WTC11 (cell line): ENCODE results near the gene TMEM89. TPM values are rescaled to one million over a fixed set of nuclear protein-coding genes. Genes with fewer than 3 reads are reported as not detected.

Source experiments
- ATF1 ChIP-seq: sonication (generic); formaldehyde crosslinking; IDR thresholded peaks from 2 replicates; pipeline ENCODE4 v1.8.1; 2023; ENCODE audit warnings: mild to moderate bottlenecking, moderate library complexity, missing genetic modification reagents
- ATF2 ChIP-seq: sonication (generic); formaldehyde crosslinking; IDR thresholded peaks from 2 replicates; pipeline ENCODE4 v1.8.1; 2022; ENCODE audit warnings: low read depth, missing genetic modification reagents, borderline replicate concordance
- CBFB ChIP-seq: sonication (generic); formaldehyde crosslinking; IDR thresholded peaks from 2 replicates; pipeline ENCODE4 v1.8.1; 2022; ENCODE audit warnings: mild to moderate bottlenecking, low read depth, missing genetic modification reagents
- ESRRA ChIP-seq: sonication (generic); formaldehyde crosslinking; IDR thresholded peaks from 2 replicates; pipeline ENCODE4 v1.8.1; 2022; ENCODE audit warnings: mild to moderate bottlenecking, missing genetic modification reagents, borderline replicate concordance
- IRF1 ChIP-seq: sonication (generic); formaldehyde crosslinking; IDR thresholded peaks from 2 replicates; pipeline ENCODE4 v1.8.0; 2023; ENCODE audit warnings: missing genetic modification reagents
- IRF2 ChIP-seq: sonication (generic); formaldehyde crosslinking; IDR thresholded peaks from 2 replicates; pipeline ENCODE4 v1.8.0; 2022; ENCODE audit warnings: low read depth, missing genetic modification reagents, borderline replicate concordance
- JUN ChIP-seq: sonication (generic); formaldehyde crosslinking; IDR thresholded peaks from 2 replicates; pipeline ENCODE4 v1.8.0; 2023; ENCODE audit warnings: mild to moderate bottlenecking, missing genetic modification reagents
- MLX ChIP-seq: sonication (generic); formaldehyde crosslinking; IDR thresholded peaks from 2 replicates; pipeline ENCODE4 v1.8.1; 2023; ENCODE audit warnings: mild to moderate bottlenecking, missing genetic modification reagents, moderate library complexity
- NFE2L1 ChIP-seq: sonication (generic); formaldehyde crosslinking; IDR thresholded peaks from 2 replicates; pipeline ENCODE4 v1.8.1; 2023; ENCODE audit warnings: missing genetic modification reagents
- OVOL2 ChIP-seq: fragments of 250-450 bp; sonication (Bioruptor Pico); IDR thresholded peaks from 2 replicates; pipeline ENCODE4 v1.9.0; 2021; ENCODE audit warnings: mild to moderate bottlenecking, borderline replicate concordance
- SOX15 ChIP-seq: fragments of 250-450 bp; sonication (Bioruptor Pico); IDR thresholded peaks from 2 replicates; pipeline ENCODE4 v1.9.0; 2021; ENCODE audit warnings: mild to moderate bottlenecking
- SP1 ChIP-seq: sonication (generic); formaldehyde crosslinking; conservative IDR thresholded peaks from 2 replicates; pipeline ENCODE4 v1.8.1; 2022; ENCODE audit warnings: missing genetic modification reagents
- STAT6 ChIP-seq: sonication (generic); formaldehyde crosslinking; conservative IDR thresholded peaks from 2 replicates; pipeline ENCODE4 v1.8.1; 2023; ENCODE audit warnings: mild to moderate bottlenecking, low read depth, missing genetic modification reagents, moderate library complexity
- TCF7 ChIP-seq: sonication (generic); formaldehyde crosslinking; IDR thresholded peaks from 2 replicates; pipeline ENCODE4 v1.8.0; 2022; ENCODE audit warnings: mild to moderate bottlenecking, low read depth, missing genetic modification reagents, moderate library complexity
- TEAD1 ChIP-seq: sonication (generic); formaldehyde crosslinking; IDR thresholded peaks from 2 replicates; pipeline ENCODE4 v1.8.0; 2022; ENCODE audit warnings: mild to moderate bottlenecking, missing genetic modification reagents
- ZBTB43 ChIP-seq: sonication (generic); formaldehyde crosslinking; IDR thresholded peaks from 2 replicates; pipeline ENCODE4 v1.8.1; 2023; ENCODE audit warnings: mild to moderate bottlenecking, missing genetic modification reagents
- ZNF219 ChIP-seq: sonication (generic); formaldehyde crosslinking; IDR thresholded peaks from 2 replicates; pipeline ENCODE4 v1.8.0; 2023; ENCODE audit warnings: missing genetic modification reagents, mild to moderate bottlenecking, borderline replicate concordance
- ZNF512 ChIP-seq: sonication (generic); formaldehyde crosslinking; IDR thresholded peaks from 2 replicates; pipeline ENCODE4 v1.8.1; 2022; ENCODE audit warnings: missing genetic modification reagents, borderline replicate concordance
- ZNF532 ChIP-seq: fragments of 250-450 bp; sonication (Bioruptor Pico); IDR thresholded peaks from 2 replicates; pipeline ENCODE4 v1.9.0; 2021; ENCODE audit warnings: mild to moderate bottlenecking, borderline replicate concordance
- total RNA-seq: library from RNA; stranded (reverse); gene quantifications from 3 replicates; pipeline ENCODE4 v1.2.3, GENCODE V29; 2021
- TF ChIP-seq, protein P1 (sequence below): sonication (generic); formaldehyde crosslinking; IDR thresholded peaks from 2 replicates; pipeline ENCODE4 v1.8.1; 2023; ENCODE audit warnings: mild to moderate bottlenecking, moderate library complexity, missing genetic modification reagents

Gene TMEM89
- total RNA-seq, 1 experiment from 2014 or later: 0.66 TPM

DNA sequence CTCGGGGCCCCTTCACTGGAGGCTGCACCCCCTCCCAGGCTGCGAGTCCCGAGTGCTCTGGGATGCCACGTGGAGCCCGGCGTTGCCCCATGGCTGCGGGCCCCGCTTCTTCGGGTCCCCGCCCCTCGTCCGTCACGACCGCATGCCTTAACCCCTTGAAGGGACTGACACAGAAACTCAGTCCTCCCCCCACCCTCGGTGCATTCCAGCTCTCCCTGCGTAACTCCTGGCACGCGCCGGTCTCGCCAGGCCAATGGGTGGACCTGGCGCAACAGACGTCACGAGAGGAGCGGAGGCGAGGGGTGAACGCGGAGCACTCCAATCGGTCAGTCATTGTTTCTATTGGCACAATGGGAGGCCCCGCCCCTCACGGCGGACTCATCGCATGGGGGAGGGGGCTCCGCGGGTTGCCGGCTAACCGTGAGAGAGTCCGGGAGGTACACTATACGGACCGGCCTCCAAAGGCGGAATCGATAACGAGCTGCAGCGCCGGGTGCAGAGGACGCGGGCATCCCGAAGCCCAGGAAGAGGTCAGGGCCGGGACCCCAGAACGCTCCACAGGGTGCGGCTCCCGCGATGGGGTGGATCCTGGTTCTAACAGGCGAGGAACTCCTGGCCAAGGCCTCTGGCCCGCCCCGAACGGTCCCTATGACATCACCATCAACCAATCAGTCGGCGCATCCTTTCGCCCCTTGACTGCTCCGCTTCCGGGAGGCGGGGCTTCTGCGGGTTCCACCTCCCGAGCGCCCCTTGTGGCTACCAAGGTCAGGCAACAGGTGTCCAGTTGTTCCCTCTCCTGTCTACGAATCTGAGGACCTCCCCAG is 42.1 kb upstream of the TMEM89 start (continued):
- TF ChIP-seq ZNF532 (CRISPR knock-in tag) (peak; percentile 87), TEAD1 (CRISPR knock-in tag) (peak; percentile 99), JUN (CRISPR knock-in tag) (peak; percentile 36; the same call in 1 of the 2 replicates), SP1 (peak; percentile 86), SOX15 (CRISPR knock-in tag) (no peak), ZNF512 (CRISPR knock-in tag) (no peak), ATF2 (CRISPR knock-in tag) (peak; percentile 84; the same call in 1 of the 2 replicates), ATF1 (CRISPR knock-in tag) (0 out of 2 replicates have a peak, but pooled peaks have one; percentile 61), MLX (no peak), IRF2 (CRISPR knock-in tag) (peak; percentile 73; the same call in 1 of the 2 replicates), CBFB (peak; percentile 52; the same call in 1 of the 2 replicates), NFE2L1 (CRISPR knock-in tag) (peak; percentile 93), OVOL2 (no peak), ZNF219 (CRISPR knock-in tag) (no peak), TCF7 (CRISPR knock-in tag) (peak; percentile 84; the same call in 1 of the 2 replicates), ZBTB43 (peak; percentile 98), ESRRA (0 out of 2 replicates have a peak, but pooled peaks have one; percentile 67), IRF1 (CRISPR knock-in tag) (peak; percentile 67; the same call in 1 of the 2 replicates), STAT6 (CRISPR knock-in tag) (0 out of 2 replicates have a peak, but pooled peaks have one; percentile 48)
- TF ChIP-seq, protein P1, sequence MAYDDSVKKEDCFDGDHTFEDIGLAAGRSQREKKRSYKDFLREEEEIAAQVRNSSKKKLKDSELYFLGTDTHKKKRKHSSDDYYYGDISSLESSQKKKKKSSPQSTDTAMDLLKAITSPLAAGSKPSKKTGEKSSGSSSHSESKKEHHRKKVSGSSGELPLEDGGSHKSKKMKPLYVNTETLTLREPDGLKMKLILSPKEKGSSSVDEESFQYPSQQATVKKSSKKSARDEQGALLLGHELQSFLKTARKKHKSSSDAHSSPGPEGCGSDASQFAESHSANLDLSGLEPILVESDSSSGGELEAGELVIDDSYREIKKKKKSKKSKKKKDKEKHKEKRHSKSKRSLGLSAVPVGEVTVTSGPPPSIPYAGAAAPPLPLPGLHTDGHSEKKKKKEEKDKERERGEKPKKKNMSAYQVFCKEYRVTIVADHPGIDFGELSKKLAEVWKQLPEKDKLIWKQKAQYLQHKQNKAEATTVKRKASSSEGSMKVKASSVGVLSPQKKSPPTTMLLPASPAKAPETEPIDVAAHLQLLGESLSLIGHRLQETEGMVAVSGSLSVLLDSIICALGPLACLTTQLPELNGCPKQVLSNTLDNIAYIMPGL: peak; percentile 83
